ENCODE data around the gene LRP1.

LRP1 gene

DNA sequence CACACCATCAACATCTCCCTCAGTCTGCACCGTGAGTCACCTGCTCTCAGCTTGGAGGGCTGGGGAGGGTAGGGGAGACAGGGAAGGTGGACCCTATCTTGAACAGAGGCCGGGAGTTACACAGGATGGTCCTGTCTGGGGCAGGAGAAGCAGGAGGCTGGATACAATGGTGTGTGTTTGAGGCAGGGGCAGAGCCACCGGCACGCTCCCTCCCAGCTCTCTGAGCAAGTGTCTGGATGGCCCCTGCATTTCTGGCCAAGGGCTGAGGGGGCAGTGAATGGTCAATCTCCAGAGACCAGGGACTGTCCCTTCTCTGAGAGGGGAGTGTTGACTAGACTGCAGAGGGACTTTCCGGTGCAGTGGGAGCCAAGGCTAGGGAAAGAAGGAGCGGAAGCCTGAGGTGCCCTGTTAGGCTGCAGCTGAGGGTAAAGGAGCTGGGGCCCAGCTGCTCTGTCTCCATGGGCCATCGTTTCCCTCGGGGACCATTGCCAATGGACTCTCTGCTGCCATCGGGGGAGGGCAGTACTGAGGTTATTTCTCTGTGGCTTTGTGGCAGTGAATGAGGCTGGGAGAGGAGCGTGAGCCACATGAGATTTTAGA, 17.3 kb downstream of the LRP1 start:
- FAIRE-seq (no peak), DNase-seq (ENCODE audit: insufficient read length, low spot score) (no peak)
- no peak for TF ChIP-seq POLR2A (IDR thresholded peaks at IDR 0.05; ENCODE audit: low read depth, low read length)

DNA sequence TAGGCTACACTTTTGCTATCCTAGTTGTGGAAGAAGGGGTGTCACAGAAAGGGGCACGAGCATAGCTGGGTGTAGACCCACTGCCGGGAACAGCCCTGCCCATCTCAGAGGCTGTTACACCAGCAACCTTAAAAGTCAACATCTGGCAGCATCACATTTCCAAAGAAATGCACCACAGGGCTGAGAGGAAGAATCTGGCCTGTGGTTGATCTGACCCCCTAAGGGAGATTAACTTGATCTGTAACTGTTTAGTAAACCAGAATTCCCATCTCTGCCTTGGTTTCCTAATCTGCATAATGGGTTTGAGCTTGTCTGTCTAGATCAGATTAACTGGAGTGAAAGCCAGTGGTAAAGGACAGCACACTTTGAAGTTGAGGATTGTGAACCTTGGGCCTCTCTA, 17.8 kb downstream of the LRP1 start:
- DNase-seq (ENCODE audit: insufficient read length, low spot score) (no peak), FAIRE-seq (no peak)
- no peak for TF ChIP-seq POLR2A (IDR thresholded peaks at IDR 0.05; ENCODE audit: low read depth, low read length)

DNA sequence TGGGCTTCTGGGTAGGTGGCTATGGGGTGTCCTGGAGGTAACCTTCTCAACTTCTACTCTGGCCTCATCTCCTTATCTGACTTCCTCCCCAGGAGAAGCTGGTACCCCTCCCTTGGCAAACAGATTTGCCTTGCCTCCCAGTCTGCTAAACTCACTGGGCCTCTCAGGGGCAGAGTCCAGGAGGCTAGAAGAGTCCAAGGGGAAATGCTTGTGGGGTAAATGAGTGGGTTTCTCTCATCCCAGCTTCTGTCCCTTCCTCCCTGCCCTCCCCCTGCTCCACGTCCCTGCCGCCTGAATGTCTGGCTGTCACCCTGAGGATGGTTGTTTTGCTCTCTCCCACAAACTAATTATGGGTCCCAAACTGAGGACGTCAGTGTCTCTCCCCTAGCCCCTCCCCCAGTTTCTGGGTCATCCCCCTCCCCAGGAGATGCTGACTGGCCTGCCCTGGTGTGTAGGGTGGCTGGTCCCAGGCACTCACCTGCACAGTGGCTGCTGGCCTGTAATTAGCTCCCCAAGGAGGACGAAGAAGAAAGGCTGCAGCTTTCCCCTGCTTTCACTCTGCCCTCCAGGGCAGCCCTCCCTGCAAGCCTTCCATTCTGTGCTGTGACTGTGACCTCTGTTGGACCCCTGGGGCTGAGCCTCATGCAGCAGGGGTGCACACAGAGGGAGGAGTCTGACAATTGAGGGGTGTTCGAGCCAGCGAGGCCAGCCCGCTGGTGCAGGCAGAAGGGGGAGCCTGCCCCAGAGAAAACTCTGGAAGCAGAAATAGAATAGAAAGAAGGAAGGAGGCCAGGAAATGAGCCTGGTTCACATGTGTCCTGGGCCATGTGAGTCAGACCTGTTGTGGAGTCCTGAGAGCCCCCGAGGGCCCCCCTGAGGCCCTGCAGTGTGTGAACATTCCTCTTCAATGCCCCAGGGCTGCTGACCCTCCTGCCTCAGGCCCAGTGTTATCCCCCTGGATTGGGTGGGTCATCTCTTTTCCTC, 19.0 kb downstream of the LRP1 start, which contains the start of gene LRP1-AS:
TSS of gene LRP1-AS (minus strand) at position 659 of the 984 bp plus-strand sequence.
- no peak for FAIRE-seq
- TF ChIP-seq POLR2A (IDR thresholded peaks at IDR 0.05; ENCODE audit: low read depth, low read length), result no peak
- no peak for DNase-seq (ENCODE audit: insufficient read length, low spot score)

DNA sequence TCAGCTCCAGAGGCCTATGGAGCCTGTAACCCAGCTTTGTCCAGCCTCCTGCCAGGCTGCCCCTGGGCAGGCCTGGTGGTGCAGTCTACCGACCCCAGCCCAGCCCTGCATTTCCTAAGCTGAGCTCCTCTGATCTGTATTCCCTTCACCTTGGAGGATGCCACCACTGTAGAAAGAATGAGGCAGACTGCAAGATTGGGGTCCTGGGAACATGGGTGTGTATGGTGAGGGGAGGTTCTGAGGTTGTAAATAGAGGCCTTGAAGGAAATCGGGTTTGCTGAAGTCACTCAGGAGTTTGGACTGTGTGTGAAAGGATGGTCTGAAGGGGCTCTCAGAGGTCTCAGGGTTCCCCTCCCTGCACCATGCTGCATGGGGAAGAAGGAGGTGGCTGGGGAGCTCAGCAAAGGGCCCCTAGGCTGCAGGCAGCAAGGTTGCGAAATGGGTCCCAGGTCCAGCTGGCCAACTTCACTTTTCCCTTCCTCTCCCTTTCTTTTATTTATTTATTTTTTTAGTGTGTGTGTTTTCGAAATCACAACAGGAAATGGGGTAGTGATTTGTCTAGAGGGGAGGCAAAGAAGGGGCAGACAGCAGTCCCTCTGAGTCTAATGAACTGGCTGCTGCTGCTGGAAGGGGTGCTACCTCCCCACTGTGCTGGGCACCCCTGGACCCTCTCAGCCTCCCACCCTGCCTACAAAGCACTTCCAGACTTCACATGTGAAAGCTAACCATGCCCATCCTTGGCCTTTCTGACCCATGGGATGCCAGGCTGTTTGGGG, 20.4 kb downstream of the LRP1 start:
- DNase-seq (ENCODE audit: insufficient read length, low spot score) (no peak), FAIRE-seq (no peak)
- TF ChIP-seq POLR2A (IDR thresholded peaks at IDR 0.05; ENCODE audit: low read depth, low read length), result no peak

DNA sequence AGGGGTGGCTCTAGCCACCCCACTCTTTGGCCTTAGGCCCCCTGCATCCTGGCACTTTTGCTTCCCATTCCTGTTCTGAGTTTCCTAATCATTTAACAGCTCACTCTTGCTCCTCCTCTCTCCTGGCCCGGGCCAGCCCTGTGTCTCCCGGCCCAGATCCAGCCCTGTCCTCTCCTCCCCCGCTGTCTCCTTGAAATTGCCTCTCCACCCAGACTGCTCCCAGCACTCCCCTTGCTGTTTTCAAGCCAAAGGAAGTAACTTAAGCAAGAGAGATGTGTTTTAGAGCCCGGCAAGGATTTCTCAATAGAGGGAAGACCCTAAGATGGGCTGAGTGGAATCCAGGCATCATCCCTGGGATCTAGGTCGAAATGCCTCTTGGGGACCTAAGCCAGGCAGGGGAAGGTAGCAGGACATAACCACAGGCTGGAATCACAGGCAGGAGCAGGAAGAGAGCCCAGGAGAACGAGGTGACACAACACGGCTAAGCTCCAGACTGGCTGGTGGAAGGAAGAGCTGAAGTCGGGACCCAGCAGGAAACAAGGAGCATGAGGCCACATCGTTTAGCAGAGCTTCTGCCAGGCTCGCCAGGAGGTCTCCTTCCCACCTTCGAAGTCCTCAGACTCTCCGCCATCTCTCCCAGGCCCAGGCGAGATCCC, 21.1 kb downstream of the LRP1 start:
- TF ChIP-seq POLR2A (IDR thresholded peaks at IDR 0.05; ENCODE audit: low read depth, low read length), result no peak
- DNase-seq (ENCODE audit: insufficient read length, low spot score), result no peak
- no peak for FAIRE-seq

DNA sequence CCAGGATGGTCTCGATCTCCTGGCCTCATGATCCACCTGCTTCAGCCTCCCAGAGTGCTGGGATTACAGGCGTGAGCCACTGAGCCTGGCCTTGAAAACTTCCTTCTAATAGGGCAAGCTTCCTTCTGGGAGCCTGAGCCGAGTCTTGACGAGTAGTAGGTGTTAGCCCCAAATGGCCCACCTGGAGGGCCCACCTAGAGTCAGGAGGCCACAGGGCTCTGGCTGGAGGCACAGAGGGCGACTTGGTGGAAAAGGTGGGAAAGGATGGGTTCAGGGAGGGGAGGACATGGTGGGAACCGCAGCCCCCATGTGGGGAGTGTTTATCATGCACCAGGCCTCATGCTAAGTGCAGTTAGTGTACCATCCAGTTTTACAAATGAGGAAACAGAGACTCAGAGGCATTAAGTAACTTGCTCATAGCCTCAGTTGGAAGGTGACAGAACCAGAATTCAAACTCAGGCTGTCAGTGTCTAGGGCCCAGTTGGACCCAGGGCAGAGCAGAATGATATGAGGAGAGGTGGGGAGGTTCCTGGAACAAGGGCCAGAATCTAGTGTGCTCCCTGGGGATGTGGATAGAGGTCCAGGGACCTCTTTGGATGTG, 22.2 kb downstream of the LRP1 start:
- FAIRE-seq, result no peak
- no peak for TF ChIP-seq POLR2A (IDR thresholded peaks at IDR 0.05; ENCODE audit: low read depth, low read length)

DNA sequence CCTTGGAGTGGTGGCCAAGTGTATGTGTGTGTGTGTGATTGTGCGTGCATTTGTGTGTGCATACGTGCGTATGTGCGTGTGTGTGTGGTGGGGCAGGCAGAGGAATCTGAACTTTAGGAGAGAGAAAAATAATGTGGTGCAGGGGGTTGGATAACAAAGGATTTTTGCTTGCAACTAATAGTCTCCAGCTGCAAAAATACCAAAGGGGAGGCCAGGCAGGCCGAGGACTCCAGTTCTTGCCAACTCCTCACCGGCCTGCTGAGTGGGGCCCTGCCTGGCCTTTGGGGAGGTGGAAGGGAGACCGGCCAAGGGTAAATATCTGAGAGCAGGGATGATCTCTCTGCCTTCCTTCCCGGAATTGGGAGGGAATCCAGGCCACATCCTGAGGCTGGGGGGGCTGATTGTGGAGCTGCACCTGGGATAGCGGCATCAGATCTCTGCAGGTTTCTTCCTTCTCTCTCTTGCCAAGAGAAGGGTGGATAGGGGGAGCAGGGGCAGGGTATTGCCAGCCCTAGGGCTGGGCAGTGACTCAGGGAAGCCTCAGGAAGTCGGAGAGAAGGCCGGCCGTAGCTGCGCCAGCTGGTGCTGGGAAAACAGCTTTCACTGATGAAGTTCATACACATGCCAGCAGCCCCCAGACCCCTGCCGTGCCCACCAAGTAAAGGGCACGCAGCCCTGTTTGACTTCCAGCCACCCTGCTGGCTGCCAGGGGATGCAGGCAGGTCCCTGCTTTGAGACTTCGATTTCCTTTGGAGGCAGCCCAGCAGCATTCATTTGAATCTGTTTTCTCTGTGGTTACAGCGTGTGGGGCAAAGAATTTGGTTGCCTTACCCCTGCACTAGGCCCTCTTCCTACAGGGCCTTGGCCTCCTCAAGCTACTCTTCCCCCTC, 23.7 kb downstream of the LRP1 start:
- TF ChIP-seq POLR2A (IDR thresholded peaks at IDR 0.05; ENCODE audit: low read depth, low read length), result no peak
- DNase-seq (ENCODE audit: insufficient read length, low spot score), result peak; percentile 68
- no peak for FAIRE-seq

More for the DNA sequence above, 22.2 kb downstream of the LRP1 start:
- DNase-seq (ENCODE audit: insufficient read length, low spot score), result no peak

DNA sequence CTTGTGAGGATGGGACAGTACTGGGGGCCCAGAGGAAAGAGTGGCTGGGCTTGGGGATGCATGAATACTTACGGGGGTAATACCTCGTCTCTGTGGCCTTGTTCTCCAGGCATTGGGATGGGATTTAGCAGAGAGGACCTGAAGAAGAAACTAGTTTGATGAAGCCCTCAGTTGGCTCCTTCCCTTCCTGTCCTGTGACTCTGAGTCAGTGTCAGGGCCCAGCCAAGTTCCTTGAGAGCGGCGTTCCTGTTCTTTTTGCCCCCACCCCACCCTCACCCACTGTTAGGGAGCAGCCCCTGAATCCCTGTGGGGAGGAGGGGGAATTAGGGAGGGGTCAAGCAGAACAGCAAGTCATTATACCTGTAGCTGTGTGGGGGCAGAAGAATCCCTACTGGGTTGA, 24.4 kb downstream of the LRP1 start:
- no peak for FAIRE-seq
- no peak for TF ChIP-seq POLR2A (IDR thresholded peaks at IDR 0.05; ENCODE audit: low read depth, low read length)
- no peak for DNase-seq (ENCODE audit: insufficient read length, low spot score)

DNA sequence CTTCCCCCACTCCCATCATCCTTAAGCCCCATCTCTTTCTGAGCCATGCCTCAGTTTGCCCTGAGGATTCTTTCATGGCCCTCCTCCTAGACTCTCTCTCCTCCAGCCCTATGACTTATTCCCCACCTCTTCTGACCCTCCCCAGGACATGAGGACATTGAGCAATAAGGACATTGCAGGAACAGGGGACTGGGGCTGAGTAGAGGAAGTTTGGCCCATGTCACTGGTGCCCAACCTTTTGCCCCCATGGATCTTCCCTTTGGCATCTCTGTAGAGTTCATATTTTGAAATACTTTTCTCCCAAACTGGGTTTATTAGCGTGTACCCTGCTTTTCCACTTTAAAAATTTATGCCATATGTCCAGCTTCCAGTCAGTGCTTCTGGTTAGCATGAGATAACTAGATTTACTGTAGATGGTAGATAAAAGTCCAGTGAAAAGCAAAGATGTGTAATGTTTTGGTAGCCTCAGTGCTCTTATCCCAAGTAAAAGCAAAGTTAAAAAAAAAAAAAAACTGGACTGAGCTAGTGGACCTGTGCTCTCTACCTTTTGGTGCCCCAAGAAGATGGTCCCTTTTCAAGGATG, 25.2 kb downstream of the LRP1 start:
- no peak for TF ChIP-seq POLR2A (IDR thresholded peaks at IDR 0.05; ENCODE audit: low read depth, low read length)
- DNase-seq (ENCODE audit: insufficient read length, low spot score), result no peak
- FAIRE-seq, result no peak

DNA sequence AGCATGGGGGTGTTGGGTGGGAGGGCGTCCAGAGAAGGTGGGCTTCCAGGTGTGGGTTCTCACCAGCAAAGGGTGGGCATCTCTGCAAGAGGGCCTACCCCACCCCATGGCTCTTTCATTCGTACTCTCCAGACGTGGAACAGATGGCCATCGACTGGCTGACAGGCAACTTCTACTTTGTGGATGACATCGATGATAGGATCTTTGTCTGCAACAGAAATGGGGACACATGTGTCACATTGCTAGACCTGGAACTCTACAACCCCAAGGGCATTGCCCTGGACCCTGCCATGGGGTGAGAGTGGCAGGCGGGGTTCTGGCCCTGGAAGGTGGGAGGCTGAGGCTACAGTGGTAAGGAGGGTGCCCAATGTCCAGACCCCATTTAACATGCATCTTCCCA, 25.8 kb downstream of the LRP1 start:
- DNase-seq (ENCODE audit: insufficient read length, low spot score) (no peak), FAIRE-seq (no peak)
- no peak for TF ChIP-seq POLR2A (IDR thresholded peaks at IDR 0.05; ENCODE audit: low read depth, low read length)

DNA sequence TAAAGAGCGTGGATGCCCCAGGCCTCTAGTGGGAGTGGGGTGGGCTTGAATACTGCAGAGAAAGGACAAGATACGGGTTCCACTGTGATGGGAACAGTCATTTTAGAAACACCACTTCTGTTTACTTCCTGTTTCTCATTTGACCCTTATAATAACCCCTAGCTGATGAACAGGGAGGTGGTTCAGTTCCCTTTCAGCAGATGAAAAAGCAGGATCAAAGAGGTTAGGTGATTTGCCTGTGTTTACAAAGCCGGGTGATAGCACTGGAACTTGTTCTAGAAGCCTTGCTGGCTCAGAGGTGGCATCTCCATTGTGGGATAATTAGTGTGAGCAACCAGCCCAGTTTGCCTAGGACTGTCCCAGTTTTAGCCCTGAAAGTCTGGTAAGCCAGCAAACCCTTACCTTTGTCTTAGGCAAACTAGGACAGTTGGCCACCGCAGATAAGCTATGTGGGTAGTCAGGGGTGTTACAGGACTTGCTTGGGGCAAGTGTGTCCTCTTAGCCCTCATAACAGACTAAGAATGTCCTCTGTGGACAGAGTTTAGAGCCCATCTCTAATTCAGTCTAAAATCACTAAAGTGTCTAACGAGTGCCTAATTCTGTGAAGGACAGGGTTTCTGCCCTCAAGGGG, 26.6 kb downstream of the LRP1 start:
- TF ChIP-seq POLR2A (IDR thresholded peaks at IDR 0.05; ENCODE audit: low read depth, low read length), result no peak
- DNase-seq (ENCODE audit: insufficient read length, low spot score) (no peak), FAIRE-seq (no peak)
